ENCODE results near the gene FNDC3B. TPM values are rescaled to one million over a fixed set of nuclear protein-coding genes. Genes with fewer than 3 reads are reported as not detected.

The FNDC3B gene
- total RNA-seq, 1 experiment from 2014 or later, result 48.6 TPM

- CTCF ChIA-PET, result no interaction called here
- peaks cover 50% of the 10 kb centered on the region for H3K79me2 ChIP-seq (ENCODE audit: low read length)
- H3K36me3 ChIP-seq (ENCODE audit: low read depth, low read length), result peaks cover 25% of the 10 kb centered on the region
Observed at GRCh38 chr3:172115059-172115458, 75.7 kb downstream of the FNDC3B start.

GRCh38 chr3:172115787-172116186 lies 76.4 kb downstream of the FNDC3B start:
- TF ChIP-seq CTCF (conservative IDR thresholded peaks at IDR 0.05; ENCODE audit: low read depth, low read length), result no peak
- TF ChIP-seq EZH2phosphoT487 (IDR thresholded peaks at IDR 0.05; ENCODE audit: borderline replicate concordance, low read length), result no peak
- TF ChIP-seq EZH2 (IDR thresholded peaks at IDR 0.05; ENCODE audit: low read length, unreplicated experiment), result no peak
- H4K20me1 ChIP-seq (ENCODE audit: low read length), result peaks cover 4% of the 10 kb centered on the region; the same call in 1 of the 2 replicates
- H3K4me2 ChIP-seq (ENCODE audit: low read length), result no peak overlapping the region
- H3K79me2 ChIP-seq (ENCODE audit: low read length), result peaks cover 46% of the 10 kb centered on the region
- ATAC-seq (no peak), DNase-seq (no peak)
- ChIA-PET POLR2A (ENCODE audit: unreplicated experiment) (interaction anchor here (0.5 kb wide), 1 partner anchor 10 kb away, joined by 18 read pairs; no protein-coding TSS in a partner anchor), CTCF (no interaction called here)
- no peak overlapping the region for H3K4me3 ChIP-seq (ENCODE audit: low read length)
- no peak overlapping the region for H2AFZ ChIP-seq (ENCODE audit: low read length)
- H3K27ac ChIP-seq (ENCODE audit: low read length), result no peak overlapping the region
- peaks cover 28% of the 10 kb centered on the region for H3K36me3 ChIP-seq (ENCODE audit: low read depth, low read length)
- H3K9ac ChIP-seq (ENCODE audit: low read length), result no peak overlapping the region
- no peaks in the 10 kb centered on the region for H3K9me2 ChIP-seq (replicated peaks; ENCODE audit: low read length)
- no peaks in the 10 kb centered on the region for H3K4me1 ChIP-seq (ENCODE audit: insufficient read depth, low read length)
- intact Hi-C loops (cut with micrococcal nuclease), result no loop called here
- no peaks in the 10 kb centered on the region for H3K9me3 ChIP-seq (ENCODE audit: low read length)
- no peaks in the 10 kb centered on the region for H3F3A ChIP-seq (ENCODE audit: low read length, unreplicated experiment)
- BruUV-seq (replicated peaks), result no TSS peak
- no peaks in the 10 kb centered on the region for H3K27me3 ChIP-seq (ENCODE audit: low read length)

More at GRCh38 chr3:172115059-172115458, 75.7 kb downstream of the FNDC3B start:
- no peak overlapping the region for H3K4me3 ChIP-seq (ENCODE audit: low read length)
- H3K9me3 ChIP-seq (ENCODE audit: low read length), result no peaks in the 10 kb centered on the region
- no peak overlapping the region for H2AFZ ChIP-seq (ENCODE audit: low read length)
- intact Hi-C loops (cut with micrococcal nuclease), result no loop called here
- no TSS peak for BruUV-seq (replicated peaks)
- no peaks in the 10 kb centered on the region for H3K9me2 ChIP-seq (replicated peaks; ENCODE audit: low read length)
- H3K4me2 ChIP-seq (ENCODE audit: low read length), result no peak overlapping the region
- H3K4me1 ChIP-seq (ENCODE audit: insufficient read depth, low read length), result no peaks in the 10 kb centered on the region
- no peaks in the 10 kb centered on the region for H3F3A ChIP-seq (ENCODE audit: low read length, unreplicated experiment)
- H3K27me3 ChIP-seq (ENCODE audit: low read length), result no peaks in the 10 kb centered on the region
- no peak for DNase-seq
- TF ChIP-seq EZH2 (IDR thresholded peaks at IDR 0.05; ENCODE audit: low read length, unreplicated experiment), result no peak
- TF ChIP-seq EZH2phosphoT487 (IDR thresholded peaks at IDR 0.05; ENCODE audit: borderline replicate concordance, low read length), result no peak
- TF ChIP-seq CTCF (conservative IDR thresholded peaks at IDR 0.05; ENCODE audit: low read depth, low read length), result no peak
- H4K20me1 ChIP-seq (ENCODE audit: low read length), result peaks cover 4% of the 10 kb centered on the region; the same call in 1 of the 2 replicates
- ATAC-seq, result no peak
- H3K27ac ChIP-seq (ENCODE audit: low read length), result no peak overlapping the region
- H3K9ac ChIP-seq (ENCODE audit: low read length), result no peak overlapping the region
- POLR2A ChIA-PET (ENCODE audit: unreplicated experiment), result no interaction called here

GRCh38 chr3:172118019-172118418 lies 78.6 kb downstream of the FNDC3B start:
- POLR2A ChIA-PET (ENCODE audit: unreplicated experiment), result no interaction called here
- intact Hi-C loops (cut with micrococcal nuclease), result no loop called here

More at GRCh38 chr3:172118019-172118418, 78.6 kb downstream of the FNDC3B start:
- no peak for ATAC-seq
- Histone ChIP-seq H3K27me3 (ENCODE audit: low read length) (no peaks in the 10 kb centered on the region), H3K36me3 (ENCODE audit: low read depth, low read length) (peaks cover 33% of the 10 kb centered on the region), H3K4me3 (ENCODE audit: low read length) (no peak overlapping the region), H3K9ac (ENCODE audit: low read length) (no peak overlapping the region), H2AFZ (ENCODE audit: low read length) (no peak overlapping the region), H3K27ac (ENCODE audit: low read length) (no peak overlapping the region), H3F3A (ENCODE audit: low read length, unreplicated experiment) (no peaks in the 10 kb centered on the region), H3K79me2 (ENCODE audit: low read length) (peaks cover 46% of the 10 kb centered on the region), H3K4me1 (ENCODE audit: insufficient read depth, low read length) (no peaks in the 10 kb centered on the region), H3K9me3 (ENCODE audit: low read length) (no peaks in the 10 kb centered on the region), H4K20me1 (ENCODE audit: low read length) (no peaks in the 10 kb centered on the region), H3K9me2 (replicated peaks; ENCODE audit: low read length) (no peaks in the 10 kb centered on the region), H3K4me2 (ENCODE audit: low read length) (no peak overlapping the region)
- no TSS peak for BruUV-seq (replicated peaks)
- CTCF ChIA-PET, result no interaction called here
- no peak for DNase-seq
- TF ChIP-seq CTCF (conservative IDR thresholded peaks at IDR 0.05; ENCODE audit: low read depth, low read length) (no peak), EZH2phosphoT487 (IDR thresholded peaks at IDR 0.05; ENCODE audit: borderline replicate concordance, low read length) (no peak), EZH2 (IDR thresholded peaks at IDR 0.05; ENCODE audit: low read length, unreplicated experiment) (no peak)
